CD4-positive, alpha-beta T cell treated with Interleukin-4 for 4 hours (primary cell): Measurements from ENCODE around the gene HOXA3.
A peak's percentile ranks its signal among the peaks of the same experiment; 100 is the strongest.

Experiments used
- DNase-seq: peaks from one replicate; pipeline ENCODE4 v3.0.0-alpha.2; 2020

The HOXA3 gene

DNA sequence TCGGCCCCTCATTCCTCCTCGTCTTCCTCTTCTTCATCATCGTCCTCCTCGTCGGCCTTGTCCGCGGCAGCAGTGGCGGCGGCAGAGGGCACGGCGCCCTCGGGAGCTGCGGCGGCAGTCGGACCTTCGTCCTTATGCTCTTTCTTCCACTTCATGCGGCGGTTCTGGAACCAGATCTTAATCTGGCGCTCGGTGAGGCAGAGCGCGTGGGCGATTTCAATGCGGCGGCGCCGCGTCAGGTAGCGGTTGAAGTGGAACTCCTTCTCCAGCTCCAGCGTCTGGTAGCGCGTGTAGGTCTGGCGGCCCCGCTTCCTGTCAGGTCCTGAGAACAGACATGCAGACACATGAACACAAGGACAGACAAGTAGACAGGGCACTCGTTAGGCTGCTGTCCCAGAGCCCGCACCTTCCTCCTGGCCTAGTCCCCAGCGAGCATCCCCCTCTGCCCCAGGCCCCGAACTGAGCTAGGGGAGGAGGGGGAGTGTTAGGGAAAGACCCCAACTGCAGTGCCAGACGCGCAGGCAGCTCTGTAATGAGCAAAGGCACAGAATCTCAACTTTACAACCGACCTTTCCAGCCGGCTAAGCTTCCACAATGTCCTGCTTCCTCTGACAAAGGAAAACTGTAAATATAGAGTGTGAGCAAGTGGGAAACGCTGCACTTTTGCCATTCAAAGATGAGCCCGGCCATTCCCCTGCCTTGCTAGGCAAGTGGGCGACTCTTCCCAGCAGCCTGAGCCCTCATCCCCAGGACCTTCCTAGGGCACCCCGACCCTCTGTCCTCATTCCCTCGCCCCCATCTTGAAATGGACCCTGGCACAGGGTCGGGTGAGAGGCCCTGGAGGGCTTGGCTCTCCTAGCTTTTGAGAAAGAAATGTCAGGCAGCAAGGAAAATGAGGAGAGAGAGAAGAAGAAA, 2.8 kb upstream of the HOXA3 start:
- DNase-seq = no peak

DNA sequence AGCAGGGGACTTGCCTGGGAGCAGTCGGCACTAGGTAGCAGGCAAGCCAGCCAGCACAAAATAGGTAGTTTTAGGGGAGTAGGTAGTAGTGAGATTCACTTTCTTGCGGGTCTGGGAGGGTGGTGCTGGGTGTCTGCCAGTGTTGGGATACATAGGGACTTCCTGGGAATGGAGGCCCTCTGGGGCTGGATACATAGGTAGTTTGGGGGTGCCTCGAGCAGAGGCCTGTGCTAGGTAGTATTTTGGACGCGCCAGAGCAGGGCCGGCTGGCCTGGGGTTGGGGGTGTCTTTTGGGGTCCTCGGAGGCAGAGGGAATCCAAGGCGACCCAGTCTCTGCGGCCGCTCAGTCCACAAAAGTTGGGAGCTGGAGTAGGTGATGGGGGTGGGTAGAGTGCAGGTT, 2.0 kb upstream of the HOXA3 start:
- no peak for DNase-seq

GRCh38 chr7:27153526-27153925, 1.1 kb upstream of the HOXA3 start:
- no peak for DNase-seq

DNA sequence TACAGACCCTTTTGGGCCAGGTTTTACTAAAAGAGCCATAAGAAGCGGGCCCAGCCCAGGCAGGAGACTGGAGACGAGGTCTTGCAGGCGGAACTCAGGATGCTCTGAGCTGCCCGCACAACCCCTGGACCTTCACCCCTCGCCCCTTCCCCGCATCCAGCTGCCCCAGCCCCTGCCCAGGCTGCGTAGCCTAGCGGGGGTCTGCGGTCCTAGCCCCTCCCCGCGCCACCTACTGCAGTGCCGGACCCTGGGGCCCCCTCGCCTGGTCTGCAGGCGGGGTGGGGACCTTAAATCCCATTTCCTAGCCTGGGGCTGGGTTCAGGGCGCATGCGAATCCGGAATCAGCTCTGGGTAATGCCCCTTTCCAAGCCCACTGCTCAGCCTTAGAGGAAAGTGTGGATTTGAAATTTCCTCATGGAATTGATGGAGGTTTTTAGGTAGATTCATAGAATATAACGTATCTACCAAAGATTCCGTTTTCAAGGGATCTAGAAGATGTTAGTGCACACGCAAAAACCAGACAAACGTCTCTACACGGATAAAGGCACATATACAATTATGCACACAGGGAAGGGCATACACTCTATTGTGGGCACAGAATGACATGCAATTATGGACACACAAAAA, 546 bp upstream of the HOXA3 start:
- DNase-seq = no peak

GRCh38 chr7:27151341-27151930, 947 bp downstream of the HOXA3 start:
- DNase-seq = no peak

DNA sequence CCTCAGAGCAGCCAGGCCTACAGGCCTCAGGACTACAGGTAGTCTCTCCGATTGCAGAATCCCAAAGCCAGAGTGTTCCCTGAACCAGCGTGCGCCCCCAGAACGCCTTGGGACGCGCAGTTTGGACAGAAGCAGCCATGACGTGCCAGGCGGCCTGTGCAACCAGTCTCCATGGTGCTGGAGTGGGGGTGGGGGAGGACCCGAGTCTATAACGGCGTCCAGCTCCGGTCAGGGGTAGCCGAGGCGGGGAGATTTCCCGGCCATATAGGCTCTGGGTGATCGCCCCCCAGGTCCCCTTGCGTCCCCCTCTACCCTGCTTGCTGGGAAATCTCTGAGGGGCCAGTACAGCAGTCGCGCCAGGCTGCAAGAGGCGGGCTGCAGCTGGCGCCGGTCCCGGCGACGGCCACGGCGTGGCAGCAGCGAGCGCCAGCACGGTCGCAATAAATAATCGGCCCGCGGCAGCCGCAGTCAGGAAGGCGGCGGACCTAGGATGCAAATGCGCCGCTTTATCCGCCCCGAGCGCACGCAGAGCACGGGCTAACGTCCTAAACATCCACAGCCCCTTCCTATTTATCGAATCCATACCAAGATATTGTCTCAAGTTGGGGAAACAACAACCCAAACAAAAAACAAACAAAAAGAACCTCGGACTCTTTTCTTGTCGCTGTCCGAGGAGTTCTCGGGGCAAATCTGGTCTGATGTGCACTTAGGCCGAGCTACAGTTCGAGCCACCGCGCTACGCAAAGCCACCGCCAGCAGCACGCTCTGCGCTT, 1.6 kb downstream of the HOXA3 start:
- DNase-seq = peak; percentile 50

GRCh38 chr7:27149842-27150567, 2.4 kb downstream of the HOXA3 start:
- DNase-seq = no peak

GRCh38 chr7:27148756-27149641, 3.4 kb downstream of the HOXA3 start:
- DNase-seq = no peak

DNA sequence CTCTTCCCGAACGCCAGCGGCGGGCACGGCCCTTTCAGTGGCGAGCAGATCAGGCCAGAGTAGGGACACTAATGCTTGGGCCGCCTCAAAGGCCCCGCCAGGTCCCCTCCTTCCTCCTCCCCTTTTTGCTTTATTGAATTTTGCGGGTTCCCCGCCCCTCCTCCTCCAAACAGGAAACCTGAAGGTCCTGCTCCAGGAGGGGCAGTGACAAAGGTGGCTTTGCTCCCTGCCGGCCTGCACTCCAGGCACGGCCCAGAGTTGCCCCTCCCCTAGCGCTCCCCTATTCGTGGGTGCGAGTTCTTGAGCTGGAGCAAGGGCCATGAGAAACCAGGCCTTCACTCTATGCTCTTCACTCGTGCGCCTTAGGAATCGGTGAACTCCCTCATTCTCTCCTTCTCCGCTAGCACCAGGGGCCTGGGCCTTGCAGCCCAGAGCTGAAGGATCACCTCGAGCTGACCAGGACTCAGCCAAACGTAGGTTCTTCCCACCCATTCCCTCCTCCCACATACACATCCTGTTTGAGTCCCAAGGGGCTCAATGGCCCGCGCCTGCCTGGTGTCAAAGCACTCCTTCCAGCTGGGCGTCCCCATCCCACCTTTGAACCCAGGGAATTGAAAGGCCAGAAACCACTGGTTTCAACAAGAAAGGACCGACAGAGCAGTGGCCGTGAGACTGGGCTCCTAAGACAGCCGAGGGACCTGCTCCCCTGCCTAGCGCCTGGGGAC, 4.2 kb downstream of the HOXA3 start:
- DNase-seq = no peak

- DNase-seq = no peak
Observed at GRCh38 chr7:27147199-27148030, 5.0 kb downstream of the HOXA3 start, which contains the start of gene HOXA6. TSS of gene HOXA6 (minus strand) at chr7:27147774. CDS start at chr7:27147749, 25 bp downstream.

DNA sequence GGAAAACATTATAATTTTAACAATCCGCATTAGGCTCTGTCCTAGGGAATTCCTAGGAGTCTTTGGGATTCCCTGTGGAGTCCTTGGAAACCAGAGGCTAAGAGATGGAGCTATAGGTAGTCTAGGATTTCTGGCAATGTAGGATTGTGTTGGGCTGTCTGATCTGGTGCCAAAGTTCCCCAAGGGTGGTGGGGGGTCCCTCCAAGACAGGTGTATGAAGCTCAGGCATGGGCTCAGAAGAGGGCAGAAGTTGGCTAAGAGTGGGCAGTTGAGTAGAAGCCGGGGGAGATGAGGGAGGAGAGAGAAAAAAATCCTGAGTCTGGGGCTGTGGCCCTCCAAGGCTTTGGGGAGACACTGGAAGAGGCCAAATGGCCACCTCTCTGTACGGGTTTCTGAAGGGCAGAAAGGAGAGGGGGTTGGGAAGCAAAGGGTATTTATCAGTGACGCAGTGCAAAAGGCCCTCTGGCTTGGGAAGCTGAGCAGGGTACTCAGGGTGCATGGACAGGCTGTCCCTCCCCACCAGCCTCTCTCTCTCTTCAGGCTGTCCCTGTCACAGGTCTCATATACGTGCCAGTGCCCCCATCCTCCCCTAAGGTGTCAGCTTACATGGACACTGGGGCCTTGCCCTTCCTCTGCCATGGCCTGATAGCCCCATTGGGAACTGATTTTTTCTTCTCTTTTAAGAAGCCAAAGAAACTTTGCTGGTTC, 5.7 kb downstream of the HOXA3 start:
- DNase-seq = no peak

DNA sequence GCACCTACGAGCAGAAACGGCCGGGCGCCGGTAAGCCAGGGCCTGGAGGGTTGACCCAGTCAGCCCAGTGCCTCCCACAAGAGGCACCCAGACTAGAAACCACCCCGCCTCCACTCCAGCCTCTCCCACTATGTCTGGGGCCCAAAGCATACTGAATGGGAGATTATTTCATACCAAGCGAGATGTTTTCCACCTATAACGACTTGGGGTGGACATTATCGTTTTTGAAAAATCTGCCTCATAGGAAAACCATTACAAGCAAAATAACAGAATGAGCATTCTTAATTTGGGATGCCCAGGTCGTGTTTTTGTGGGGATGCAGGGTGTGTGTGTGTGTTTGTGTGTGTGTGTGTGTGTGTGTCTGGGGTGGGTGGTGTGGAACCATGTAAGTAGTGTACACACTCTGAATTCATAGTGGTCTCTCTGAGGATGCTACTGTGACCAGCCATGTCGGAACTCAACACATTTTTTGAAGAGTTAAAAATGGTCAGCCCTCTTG, 6.4 kb downstream of the HOXA3 start:
- DNase-seq = no peak

DNA sequence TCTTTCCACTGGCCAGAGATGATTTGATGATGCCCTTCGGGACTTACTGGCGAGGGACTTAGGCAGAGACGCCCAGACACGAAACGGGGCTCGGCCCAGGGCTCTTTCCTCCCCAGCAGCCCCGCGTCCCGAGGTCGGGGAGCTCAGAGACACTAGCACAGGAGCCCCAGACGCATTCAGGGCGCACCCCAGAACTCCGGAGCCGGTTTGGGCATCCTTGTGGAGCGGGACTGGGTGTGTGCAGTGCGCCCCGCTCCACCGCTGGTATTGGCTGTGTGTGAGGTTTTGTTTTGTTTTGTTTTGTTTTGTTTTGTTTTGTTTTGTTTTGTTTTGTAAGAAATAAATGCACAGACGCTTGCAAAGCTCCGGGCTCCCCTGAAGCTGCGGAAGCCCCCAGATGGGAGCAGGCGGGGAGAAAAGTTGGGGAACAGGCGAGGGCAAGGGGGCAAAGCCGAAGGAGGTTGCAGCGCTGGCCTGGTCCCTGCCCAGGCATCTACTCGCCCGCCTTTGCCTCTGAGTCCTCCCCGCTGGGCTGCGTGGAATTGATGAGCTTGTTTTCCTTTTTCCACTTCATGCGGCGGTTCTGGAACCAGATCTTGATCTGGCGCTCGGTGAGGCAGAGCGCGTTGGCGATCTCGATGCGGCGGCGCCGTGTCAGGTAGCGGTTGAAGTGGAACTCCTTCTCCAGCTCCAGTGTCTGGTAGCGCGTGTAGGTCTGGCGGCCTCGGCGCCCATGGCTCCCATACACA, 7.0 kb downstream of the HOXA3 start:
- DNase-seq = no peak

GRCh38 chr7:27144781-27145164, 7.6 kb downstream of the HOXA3 start:
- DNase-seq = no peak

- DNase-seq = no peak
Observed at GRCh38 chr7:27143950-27144780, 8.2 kb downstream of the HOXA3 start.

DNA sequence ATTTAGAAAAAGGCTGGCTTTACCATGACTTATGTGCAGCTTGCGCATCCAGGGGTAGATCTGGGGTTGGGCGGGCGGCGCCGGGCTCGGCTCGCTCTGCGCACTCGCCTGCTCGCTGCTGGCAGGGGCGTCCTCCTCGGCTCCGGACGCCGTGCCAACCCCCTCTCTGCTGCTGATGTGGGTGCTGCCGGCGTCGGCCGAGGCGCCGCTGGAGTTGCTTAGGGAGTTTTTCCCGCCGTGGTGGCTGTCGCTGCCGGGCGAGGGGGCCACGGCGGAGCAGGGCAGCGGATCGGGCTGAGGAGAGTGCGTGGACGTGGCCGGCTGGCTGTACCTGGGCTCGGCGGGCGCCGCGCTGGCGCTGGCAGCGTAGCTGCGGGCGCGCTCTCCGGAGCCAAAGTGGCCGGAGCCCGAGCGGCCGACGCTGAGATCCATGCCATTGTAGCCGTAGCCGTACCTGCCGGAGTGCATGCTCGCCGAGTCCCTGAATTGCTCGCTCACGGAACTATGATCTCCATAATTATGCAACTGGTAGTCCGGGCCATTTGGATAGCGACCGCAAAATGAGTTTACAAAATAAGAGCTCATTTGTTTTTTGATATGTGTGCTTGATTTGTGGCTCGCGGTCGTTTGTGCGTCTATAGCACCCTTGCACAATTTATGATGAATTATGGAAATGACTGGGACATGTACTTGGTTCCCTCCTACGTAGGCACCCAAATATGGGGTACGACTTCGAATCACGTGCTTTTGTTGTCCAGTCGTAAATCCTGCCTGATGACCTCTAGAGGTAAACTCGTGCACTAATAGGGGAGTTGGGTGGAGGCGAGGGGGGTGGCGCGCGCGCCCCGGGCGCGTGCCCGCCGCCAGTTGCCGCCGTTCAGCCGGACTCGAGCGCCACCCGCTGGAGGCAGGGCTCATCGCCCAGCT, 9.1 kb downstream of the HOXA3 start, which contains the start of gene HOXA5:
TSS of gene HOXA5 (minus strand) at position 659 of the 927 bp plus-strand sequence. CDS start at position 585, 74 bp downstream.
- no peak for DNase-seq
